ENCODE data around the gene EXOC8.

Gene EXOC8, protein sequence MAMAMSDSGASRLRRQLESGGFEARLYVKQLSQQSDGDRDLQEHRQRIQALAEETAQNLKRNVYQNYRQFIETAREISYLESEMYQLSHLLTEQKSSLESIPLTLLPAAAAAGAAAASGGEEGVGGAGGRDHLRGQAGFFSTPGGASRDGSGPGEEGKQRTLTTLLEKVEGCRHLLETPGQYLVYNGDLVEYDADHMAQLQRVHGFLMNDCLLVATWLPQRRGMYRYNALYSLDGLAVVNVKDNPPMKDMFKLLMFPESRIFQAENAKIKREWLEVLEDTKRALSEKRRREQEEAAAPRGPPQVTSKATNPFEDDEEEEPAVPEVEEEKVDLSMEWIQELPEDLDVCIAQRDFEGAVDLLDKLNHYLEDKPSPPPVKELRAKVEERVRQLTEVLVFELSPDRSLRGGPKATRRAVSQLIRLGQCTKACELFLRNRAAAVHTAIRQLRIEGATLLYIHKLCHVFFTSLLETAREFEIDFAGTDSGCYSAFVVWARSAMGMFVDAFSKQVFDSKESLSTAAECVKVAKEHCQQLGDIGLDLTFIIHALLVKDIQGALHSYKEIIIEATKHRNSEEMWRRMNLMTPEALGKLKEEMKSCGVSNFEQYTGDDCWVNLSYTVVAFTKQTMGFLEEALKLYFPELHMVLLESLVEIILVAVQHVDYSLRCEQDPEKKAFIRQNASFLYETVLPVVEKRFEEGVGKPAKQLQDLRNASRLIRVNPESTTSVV

DNA sequence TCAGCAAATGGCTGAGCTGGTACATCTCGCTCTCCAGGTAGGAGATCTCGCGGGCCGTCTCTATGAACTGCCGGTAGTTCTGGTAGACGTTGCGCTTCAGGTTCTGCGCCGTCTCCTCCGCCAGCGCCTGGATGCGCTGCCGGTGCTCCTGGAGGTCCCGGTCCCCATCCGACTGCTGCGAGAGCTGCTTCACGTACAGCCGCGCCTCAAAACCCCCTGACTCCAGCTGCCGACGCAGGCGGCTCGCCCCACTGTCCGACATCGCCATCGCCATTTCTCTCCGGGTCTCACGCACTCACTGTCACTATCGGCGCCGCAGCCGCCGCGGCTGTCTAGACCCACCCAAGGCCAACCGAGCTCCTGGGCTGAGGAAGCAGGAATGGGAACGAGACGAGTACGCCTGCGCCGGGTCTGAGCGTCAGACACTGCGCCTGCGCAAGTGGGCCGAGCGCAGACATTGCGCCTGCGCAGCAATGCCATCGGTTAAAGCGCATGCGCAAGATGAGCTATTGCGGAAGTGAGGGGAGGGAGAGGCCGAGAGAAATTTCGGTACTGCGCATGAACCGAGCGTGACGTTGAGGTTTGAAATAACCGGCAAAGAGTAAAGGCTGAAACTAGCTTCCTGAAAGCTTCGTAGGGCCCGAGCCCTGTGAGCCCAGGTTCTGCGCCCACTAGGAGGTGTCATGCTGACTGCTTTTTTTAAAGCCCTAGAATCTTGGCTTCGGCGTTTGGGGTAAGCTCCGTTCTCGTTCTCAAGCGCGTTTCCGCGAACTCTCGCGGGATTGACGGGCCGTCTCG is at the start of gene EXOC8:
Gene EXOC8, minus strand, starts transcription at position 381 of the 798 bp plus-strand sequence. Its CDS starts 107 bp downstream, at position 274.
- DNase-seq (ENCODE audit: low read depth, low spot score) = peak; percentile 70
- TF ChIP-seq, protein P1, sequence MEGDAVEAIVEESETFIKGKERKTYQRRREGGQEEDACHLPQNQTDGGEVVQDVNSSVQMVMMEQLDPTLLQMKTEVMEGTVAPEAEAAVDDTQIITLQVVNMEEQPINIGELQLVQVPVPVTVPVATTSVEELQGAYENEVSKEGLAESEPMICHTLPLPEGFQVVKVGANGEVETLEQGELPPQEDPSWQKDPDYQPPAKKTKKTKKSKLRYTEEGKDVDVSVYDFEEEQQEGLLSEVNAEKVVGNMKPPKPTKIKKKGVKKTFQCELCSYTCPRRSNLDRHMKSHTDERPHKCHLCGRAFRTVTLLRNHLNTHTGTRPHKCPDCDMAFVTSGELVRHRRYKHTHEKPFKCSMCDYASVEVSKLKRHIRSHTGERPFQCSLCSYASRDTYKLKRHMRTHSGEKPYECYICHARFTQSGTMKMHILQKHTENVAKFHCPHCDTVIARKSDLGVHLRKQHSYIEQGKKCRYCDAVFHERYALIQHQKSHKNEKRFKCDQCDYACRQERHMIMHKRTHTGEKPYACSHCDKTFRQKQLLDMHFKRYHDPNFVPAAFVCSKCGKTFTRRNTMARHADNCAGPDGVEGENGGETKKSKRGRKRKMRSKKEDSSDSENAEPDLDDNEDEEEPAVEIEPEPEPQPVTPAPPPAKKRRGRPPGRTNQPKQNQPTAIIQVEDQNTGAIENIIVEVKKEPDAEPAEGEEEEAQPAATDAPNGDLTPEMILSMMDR (IDR thresholded peaks at IDR 0.05; ENCODE audit: insufficient read depth, low read length, missing control alignments) = no peak
- H3K4me3 ChIP-seq (ENCODE audit: low read depth, low read length) = peak within 1 kb of the TSS; percentile 98
- ChIA-PET CTCF (interaction anchor here (0.8 to 2.0 kb wide), 5 partner anchors 9 to 249 kb away, joined by 3 to 9 read pairs (median 4); no protein-coding TSS in a partner anchor), POLR2A (interaction anchor here (0.8 to 1.0 kb wide), 6 partner anchors 13 to 253 kb away, joined by 3 to 4 read pairs (median 3); no protein-coding TSS in a partner anchor)

DNA sequence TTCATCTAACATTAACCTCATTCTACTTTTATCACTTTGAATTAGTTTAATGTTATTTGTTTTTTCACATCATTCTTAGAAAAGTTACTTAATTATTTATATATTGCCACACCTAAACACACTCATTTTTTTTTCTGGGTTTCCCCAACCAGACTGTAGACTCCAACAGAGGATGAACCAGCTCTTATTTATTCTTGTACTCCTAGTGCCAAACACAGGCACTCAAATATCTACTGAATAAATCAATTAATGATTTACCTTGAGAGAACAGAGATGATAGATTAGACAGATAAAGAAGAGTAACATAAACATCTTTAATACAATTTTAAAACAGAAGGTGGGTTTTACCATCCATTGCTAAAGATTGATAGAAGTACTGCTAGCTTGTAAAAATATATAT is 48.8 kb upstream of the EXOC8 start:
- TF ChIP-seq, protein P1 (IDR thresholded peaks at IDR 0.05; ENCODE audit: insufficient read depth, low read length, missing control alignments) = no peak
- H3K4me3 ChIP-seq (ENCODE audit: low read depth, low read length) = no peak overlapping the region
- ChIA-PET CTCF (interaction anchor here (0.9 to 1.2 kb wide), 2 partner anchors 12 to 29 kb away, joined by 3 read pairs; no protein-coding TSS in a partner anchor), POLR2A (no interaction called here)
- DNase-seq (ENCODE audit: low read depth, low spot score) = no peak

DNA sequence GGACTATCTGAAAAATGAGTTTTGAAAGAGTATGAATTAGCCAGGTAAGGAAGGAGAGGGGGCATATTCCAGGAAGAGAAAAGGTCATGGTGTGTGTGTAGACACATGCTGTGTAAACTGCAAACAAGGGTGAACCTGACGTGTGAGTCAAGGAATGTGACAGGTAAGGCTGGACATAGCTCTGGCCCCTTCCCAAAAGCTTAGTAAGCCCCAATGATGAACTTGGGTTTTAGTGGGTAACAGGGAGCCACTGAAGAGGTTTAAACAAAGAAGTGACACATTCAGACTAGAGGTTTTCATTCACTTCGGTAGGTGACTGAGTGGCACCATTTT is 47.7 kb upstream of the EXOC8 start:
- no peak for DNase-seq (ENCODE audit: low read depth, low spot score)
- POLR2A ChIA-PET = no interaction called here
- CTCF ChIA-PET = interaction anchor here (0.8 to 1.2 kb wide), 2 partner anchors 11 to 28 kb away, joined by 3 read pairs; no protein-coding TSS in a partner anchor
- TF ChIP-seq, protein P1 (IDR thresholded peaks at IDR 0.05; ENCODE audit: insufficient read depth, low read length, missing control alignments) = no peak
- no peak overlapping the region for H3K4me3 ChIP-seq (ENCODE audit: low read depth, low read length)

DNA sequence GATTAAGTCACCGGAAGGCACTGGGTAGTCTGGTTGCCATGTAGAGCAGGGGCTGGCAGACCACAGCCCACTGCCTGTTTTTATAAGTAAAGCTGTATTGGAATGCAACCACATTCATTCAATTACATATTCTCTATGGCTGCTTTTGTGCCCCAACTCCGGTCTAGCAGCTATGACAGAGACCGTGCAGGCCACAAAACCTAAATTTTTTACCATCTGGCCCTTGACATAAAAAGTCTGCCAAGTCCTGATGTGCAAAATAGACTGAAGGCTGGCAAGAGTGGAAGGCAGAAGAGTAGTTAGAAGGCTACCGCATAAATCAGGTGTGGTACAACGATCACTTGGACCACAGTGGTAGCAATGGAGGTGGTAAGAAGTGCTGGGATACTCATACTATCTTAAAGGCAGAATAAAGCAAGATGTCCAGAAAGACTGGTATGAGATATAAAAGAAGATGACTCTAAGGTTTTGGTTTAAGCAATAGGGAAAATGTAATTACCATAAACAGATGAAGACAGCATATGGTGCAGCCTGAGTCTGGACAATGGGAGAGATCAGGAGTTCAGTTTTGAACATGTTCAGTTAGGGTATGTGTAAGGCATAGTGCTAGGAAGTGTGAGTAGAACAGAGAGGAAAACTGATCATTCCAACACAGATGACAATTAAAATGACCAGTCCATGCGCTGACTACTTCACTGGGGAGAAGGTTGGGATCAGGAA is 47.2 kb upstream of the EXOC8 start:
- ChIA-PET CTCF (interaction anchor here (0.8 kb wide), 1 partner anchor 28 kb away, joined by 3 read pairs; no protein-coding TSS in a partner anchor), POLR2A (no interaction called here)
- DNase-seq (ENCODE audit: low read depth, low spot score) = no peak
- no peak overlapping the region for H3K4me3 ChIP-seq (ENCODE audit: low read depth, low read length)
- TF ChIP-seq, protein P1 (IDR thresholded peaks at IDR 0.05; ENCODE audit: insufficient read depth, low read length, missing control alignments) = no peak

DNA sequence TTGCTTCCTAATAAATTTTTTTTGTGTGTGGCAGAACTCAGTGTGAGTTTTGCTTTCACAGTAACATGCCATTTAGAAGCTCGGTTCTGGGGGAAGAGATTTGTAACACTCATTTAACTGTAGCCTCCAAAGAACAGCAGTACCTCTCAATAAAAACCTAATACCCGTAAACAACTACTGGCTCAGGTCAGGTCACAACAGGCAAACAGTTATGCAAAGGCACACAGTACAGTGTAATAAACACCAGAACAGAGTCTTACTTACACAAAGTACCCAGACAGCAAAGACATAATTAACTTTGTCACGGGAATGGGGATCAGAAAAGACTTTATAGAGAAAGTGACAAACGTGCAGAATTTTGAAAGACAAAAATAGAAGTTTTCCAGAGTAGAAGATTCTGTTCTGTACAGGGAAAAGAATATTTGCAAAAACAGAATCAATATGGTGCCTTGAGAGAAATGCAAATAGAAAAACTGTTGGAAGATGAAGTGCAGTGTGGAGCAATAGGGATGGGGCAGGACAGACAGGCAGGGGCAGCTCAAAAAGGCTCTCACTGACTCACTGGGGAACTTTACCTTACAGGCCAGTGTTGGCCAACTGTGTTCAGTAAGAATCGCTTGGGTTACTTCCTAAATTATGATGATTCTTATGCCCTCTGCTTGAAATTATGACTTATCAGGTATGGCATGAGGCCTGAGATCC is 45.7 kb upstream of the EXOC8 start:
- CTCF ChIA-PET = interaction anchor here (1.3 kb wide), 1 partner anchor 10 kb away, joined by 4 read pairs; no protein-coding TSS in a partner anchor
- POLR2A ChIA-PET = no interaction called here
- no peak overlapping the region for H3K4me3 ChIP-seq (ENCODE audit: low read depth, low read length)
- DNase-seq (ENCODE audit: low read depth, low spot score) = no peak
- TF ChIP-seq, protein P1 (IDR thresholded peaks at IDR 0.05; ENCODE audit: insufficient read depth, low read length, missing control alignments) = no peak

All from AG04449 (cell line).